GM18951 (cell line): Measurements from ENCODE around the gene RAB3A.

ENCODE experiments used
- POLR2A ChIP-seq: IDR thresholded peaks from 4 replicates; pipeline ENCODE4 v1.6.1; 2011; ENCODE audit warnings: mild to moderate bottlenecking; ENCODE audit not compliant: insufficient read length, insufficient read depth; ENCODE audit errors: extremely low read depth
- in situ Hi-C: fragments of 300-500 bp; cut with MboI; formaldehyde crosslinking; loops from one replicate; pipeline ENCODE4 v1.12.0; 2022; ENCODE audit warnings: low sequenced_read_pairs, mixed read lengths, inconsistent platforms; ENCODE audit not compliant: unreplicated experiment

The RAB3A gene

GRCh38 chr19:18203863-18204393, at the start of gene RAB3A:
Gene RAB3A, minus strand, starts transcription at chr19:18204042. Its CDS starts 1,302 bp downstream, at chr19:18202740.
- in situ Hi-C loops, result no loop called here
- peak; percentile 53 for TF ChIP-seq POLR2A

GRCh38 chr19:18253130-18253529, 49.3 kb upstream of the RAB3A start:
- in situ Hi-C loops, result no loop called here

GRCh38 chr19:18252370-18252717, 48.5 kb upstream of the RAB3A start:
- in situ Hi-C loops, result no loop called here

More at GRCh38 chr19:18253130-18253529, 49.3 kb upstream of the RAB3A start:
- no peak for TF ChIP-seq POLR2A

GRCh38 chr19:18251587-18252369, 47.9 kb upstream of the RAB3A start:
- in situ Hi-C loops, result no loop called here
- TF ChIP-seq POLR2A, result no peak

More at GRCh38 chr19:18252370-18252717, 48.5 kb upstream of the RAB3A start:
- no peak for TF ChIP-seq POLR2A

- in situ Hi-C loops, result no loop called here
- TF ChIP-seq POLR2A, result no peak
Measured at GRCh38 chr19:18249834-18250233, 46.0 kb upstream of the RAB3A start.

GRCh38 chr19:18245297-18245696, 41.5 kb upstream of the RAB3A start:
- in situ Hi-C loops, result no loop called here
- no peak for TF ChIP-seq POLR2A

- in situ Hi-C loops, result no loop called here
- TF ChIP-seq POLR2A, result no peak
Measured at GRCh38 chr19:18239303-18239702, 35.5 kb upstream of the RAB3A start.

- no peak for TF ChIP-seq POLR2A
Measured at GRCh38 chr19:18234194-18234593, 30.4 kb upstream of the RAB3A start.

GRCh38 chr19:18233224-18233825, 29.5 kb upstream of the RAB3A start:
- in situ Hi-C loops, result no loop called here
- TF ChIP-seq POLR2A, result no peak

More at GRCh38 chr19:18234194-18234593, 30.4 kb upstream of the RAB3A start:
- in situ Hi-C loops, result no loop called here

- TF ChIP-seq POLR2A, result no peak
- in situ Hi-C loops, result no loop called here
Measured at GRCh38 chr19:18232540-18233223, 28.8 kb upstream of the RAB3A start.

- in situ Hi-C loops, result no loop called here
- no peak for TF ChIP-seq POLR2A
Measured at GRCh38 chr19:18231775-18232174, 27.9 kb upstream of the RAB3A start.

GRCh38 chr19:18230941-18231734, 27.3 kb upstream of the RAB3A start:
- no peak for TF ChIP-seq POLR2A
- in situ Hi-C loops, result no loop called here

- TF ChIP-seq POLR2A, result no peak
- in situ Hi-C loops, result no loop called here
Measured at GRCh38 chr19:18229915-18230314, 26.1 kb upstream of the RAB3A start.
